Endothelial cell of umbilical vein (primary cell): ENCODE data around the gene CNTD1.

Experiments used
- EZH2 ChIP-seq: IDR thresholded peaks from 2 replicates; pipeline ENCODE4 v1.6.1; 2012; ENCODE audit warnings: borderline replicate concordance, low read depth, mild to moderate bottlenecking, moderate library complexity, low read length, inconsistent platforms; ENCODE audit not compliant: severe bottlenecking
- FOS ChIP-seq: IDR thresholded peaks from 2 replicates; pipeline ENCODE4 v1.6.1; 2011; ENCODE audit warnings: mild to moderate bottlenecking, low read length, moderate library complexity, borderline replicate concordance; ENCODE audit not compliant: insufficient read depth
- GATA2 ChIP-seq: IDR thresholded peaks from 2 replicates; pipeline ENCODE4 v1.7.0; 2011; ENCODE audit warnings: low read depth, mild to moderate bottlenecking, moderate library complexity, mixed read lengths, low read length; ENCODE audit not compliant: insufficient read length, insufficient read depth
- POLR2A ChIP-seq: IDR thresholded peaks from 2 replicates; pipeline ENCODE4 v1.6.1; 2012; ENCODE audit warnings: low read depth, mild to moderate bottlenecking, control low read depth, low read length
- POLR2AphosphoS5 ChIP-seq: IDR thresholded peaks from 2 replicates; pipeline ENCODE4 v1.6.1; 2012; ENCODE audit warnings: low read depth, mild to moderate bottlenecking, control low read depth, low read length, moderate library complexity; ENCODE audit not compliant: insufficient read depth
- TF ChIP-seq, protein P1 (sequence below), 2 donors: IDR thresholded peaks; 1 replicate in 1 of 2; 2 replicates in 1 of 2; pipeline ENCODE4 v1.5.1; 2011; ENCODE audit warnings: low read length in 2 of 2, mild to moderate bottlenecking in 2 of 2, moderate library complexity in 2 of 2, control low read depth in 1 of 2, inconsistent platforms in 1 of 2, low read depth in 1 of 2; ENCODE audit not compliant: insufficient read depth in 1 of 2; ENCODE audit errors: extremely low read depth in 1 of 2

- TF ChIP-seq, protein P1, sequence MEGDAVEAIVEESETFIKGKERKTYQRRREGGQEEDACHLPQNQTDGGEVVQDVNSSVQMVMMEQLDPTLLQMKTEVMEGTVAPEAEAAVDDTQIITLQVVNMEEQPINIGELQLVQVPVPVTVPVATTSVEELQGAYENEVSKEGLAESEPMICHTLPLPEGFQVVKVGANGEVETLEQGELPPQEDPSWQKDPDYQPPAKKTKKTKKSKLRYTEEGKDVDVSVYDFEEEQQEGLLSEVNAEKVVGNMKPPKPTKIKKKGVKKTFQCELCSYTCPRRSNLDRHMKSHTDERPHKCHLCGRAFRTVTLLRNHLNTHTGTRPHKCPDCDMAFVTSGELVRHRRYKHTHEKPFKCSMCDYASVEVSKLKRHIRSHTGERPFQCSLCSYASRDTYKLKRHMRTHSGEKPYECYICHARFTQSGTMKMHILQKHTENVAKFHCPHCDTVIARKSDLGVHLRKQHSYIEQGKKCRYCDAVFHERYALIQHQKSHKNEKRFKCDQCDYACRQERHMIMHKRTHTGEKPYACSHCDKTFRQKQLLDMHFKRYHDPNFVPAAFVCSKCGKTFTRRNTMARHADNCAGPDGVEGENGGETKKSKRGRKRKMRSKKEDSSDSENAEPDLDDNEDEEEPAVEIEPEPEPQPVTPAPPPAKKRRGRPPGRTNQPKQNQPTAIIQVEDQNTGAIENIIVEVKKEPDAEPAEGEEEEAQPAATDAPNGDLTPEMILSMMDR (IDR thresholded peaks at IDR 0.05; ENCODE audit: extremely low read depth in 1 of 2, insufficient read depth in 1 of 2, low read depth in 1 of 2, low read length in 2 of 2), result peak; percentile 81 to 90
- TF ChIP-seq POLR2A (no peak), FOS (no peak), EZH2 (no peak), POLR2AphosphoS5 (no peak), GATA2 (no peak)
Observed at GRCh38 chr17:42819939-42820535, 21.4 kb downstream of the CNTD1 start.
